Prostate gland (tissue), 2 donors: Measurements from ENCODE around the gene RAI1.

Experiments used
- POLR2AphosphoS5 ChIP-seq: sonication (generic); formaldehyde crosslinking; IDR thresholded peaks from one replicate; pipeline ENCODE4 v1.6.1; 2017; ENCODE audit warnings: antibody characterized with exemption
- TF ChIP-seq, protein P1 (sequence below), 4 experiments: fragments of 200-600 bp in 2 of 4; fragments of 450-650 bp in 2 of 4; sonication (generic) in 2 of 4; IDR thresholded peaks; 1 replicate in 3 of 4; 2 replicates in 1 of 4; pipeline ENCODE4 v1.5.1; 2016 to 2019; ENCODE audit warnings: antibody characterized with exemption in 4 of 4, mild to moderate bottlenecking in 2 of 4, moderate library complexity in 2 of 4

DNA sequence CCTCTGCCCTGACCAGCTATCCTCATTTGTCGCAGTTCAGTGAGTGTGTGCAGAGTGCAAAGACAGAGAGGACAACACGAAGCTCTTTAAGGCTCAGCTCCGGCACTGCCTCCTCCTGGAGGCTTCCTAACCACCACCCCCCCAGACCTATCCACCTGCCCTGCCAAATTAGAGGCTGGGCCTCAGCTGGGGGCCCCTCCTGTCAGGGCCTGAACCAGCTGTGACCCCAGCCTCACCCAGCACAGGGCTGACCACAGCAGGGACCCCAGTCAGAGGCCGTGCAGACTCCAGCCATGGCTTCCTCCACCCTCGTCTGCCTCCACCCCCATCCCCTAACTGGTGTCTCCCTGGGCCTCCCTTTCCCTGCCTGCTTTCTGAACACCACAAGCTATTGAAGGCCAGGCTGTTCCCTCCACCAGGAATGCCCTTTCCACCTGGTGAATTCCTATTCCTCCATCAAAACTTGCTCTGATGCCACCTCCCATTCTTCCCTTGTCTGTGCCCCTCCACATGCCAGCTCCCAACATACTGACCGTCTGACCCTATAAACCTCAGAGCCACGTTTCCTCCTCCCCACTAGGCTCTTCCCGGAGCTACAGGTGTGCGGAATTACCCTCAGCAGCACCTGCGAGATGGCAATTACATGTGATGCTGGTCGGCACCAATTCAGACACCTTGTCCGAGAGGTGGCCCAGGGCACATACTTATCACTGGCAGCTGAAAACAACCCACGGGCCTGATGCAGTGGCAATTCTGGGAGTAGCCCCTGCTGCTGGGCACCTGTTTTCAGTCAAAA lies 146.8 kb downstream of the RAI1 start:
- TF ChIP-seq, protein P1, sequence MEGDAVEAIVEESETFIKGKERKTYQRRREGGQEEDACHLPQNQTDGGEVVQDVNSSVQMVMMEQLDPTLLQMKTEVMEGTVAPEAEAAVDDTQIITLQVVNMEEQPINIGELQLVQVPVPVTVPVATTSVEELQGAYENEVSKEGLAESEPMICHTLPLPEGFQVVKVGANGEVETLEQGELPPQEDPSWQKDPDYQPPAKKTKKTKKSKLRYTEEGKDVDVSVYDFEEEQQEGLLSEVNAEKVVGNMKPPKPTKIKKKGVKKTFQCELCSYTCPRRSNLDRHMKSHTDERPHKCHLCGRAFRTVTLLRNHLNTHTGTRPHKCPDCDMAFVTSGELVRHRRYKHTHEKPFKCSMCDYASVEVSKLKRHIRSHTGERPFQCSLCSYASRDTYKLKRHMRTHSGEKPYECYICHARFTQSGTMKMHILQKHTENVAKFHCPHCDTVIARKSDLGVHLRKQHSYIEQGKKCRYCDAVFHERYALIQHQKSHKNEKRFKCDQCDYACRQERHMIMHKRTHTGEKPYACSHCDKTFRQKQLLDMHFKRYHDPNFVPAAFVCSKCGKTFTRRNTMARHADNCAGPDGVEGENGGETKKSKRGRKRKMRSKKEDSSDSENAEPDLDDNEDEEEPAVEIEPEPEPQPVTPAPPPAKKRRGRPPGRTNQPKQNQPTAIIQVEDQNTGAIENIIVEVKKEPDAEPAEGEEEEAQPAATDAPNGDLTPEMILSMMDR (IDR thresholded peaks at IDR 0.05): no peak
- TF ChIP-seq POLR2AphosphoS5: no peak
